PC-9 (cell line): ENCODE results near the gene NHLRC2. TPM values are rescaled to one million over a fixed set of nuclear protein-coding genes. Genes with fewer than 3 reads are reported as not detected.

ENCODE experiments used
- BruUV-seq: library from RNA; stranded (reverse); fragments of 400-500 nt; replicated peaks from 2 replicates; lab custom pipeline; 2021; lab: Mats Ljungman, UMichigan
- CTCF ChIA-PET: fragments of 300-600 bp; sonication (Branson Sonifier 250); formaldehyde crosslinking; loops from one replicate; lab custom pipeline; 2022; ENCODE audit warnings: antibody characterized with exemption; lab: Charles Lee
- POLR2A ChIA-PET: fragments of 300-600 bp; sonication (Branson Sonifier 250); formaldehyde crosslinking; loops from one replicate; lab custom pipeline; 2022; ENCODE audit warnings: antibody characterized with exemption; ENCODE audit not compliant: unreplicated experiment; lab: Charles Lee
- DNase-seq, 2 experiments: peaks; one replicate each; pipeline versions ENCODE4 v3.0.0 to v3.0.0-alpha.2; 2015 to 2022; ENCODE audit warnings: mixed read lengths in 1 of 2
- H2AFZ ChIP-seq: fragments of 200-600 bp; sonication (generic); 2 replicates; pipeline ENCODE4 v1.8.1; 2017; ENCODE audit warnings: antibody characterized with exemption
- H3F3A ChIP-seq: fragments of 200-600 bp; sonication (generic); 2 replicates; pipeline ENCODE4 v1.8.1; 2017; ENCODE audit warnings: antibody characterized with exemption, mild to moderate bottlenecking, low read depth; ENCODE audit not compliant: insufficient read depth
- H3K27ac ChIP-seq: fragments of 200-600 bp; sonication (generic); 2 replicates; pipeline ENCODE4 v1.6.1; 2016; ENCODE audit warnings: mixed run types
- H3K27me3 ChIP-seq: fragments of 200-600 bp; sonication (generic); 2 replicates; pipeline ENCODE4 v1.6.1; 2016; ENCODE audit warnings: low read depth, mixed run types; ENCODE audit not compliant: insufficient read depth
- H3K36me3 ChIP-seq: fragments of 200-600 bp; sonication (generic); 2 replicates; pipeline ENCODE4 v1.6.1; 2016; ENCODE audit warnings: low read depth, mixed run types
- H3K4me1 ChIP-seq: fragments of 200-600 bp; sonication (generic); replicated peaks from 2 replicates; pipeline ENCODE4 v1.6.1; 2016; ENCODE audit warnings: mixed run types; ENCODE audit not compliant: insufficient read depth
- H3K4me2 ChIP-seq: fragments of 200-600 bp; sonication (generic); 2 replicates; pipeline ENCODE4 v1.6.1; 2017; ENCODE audit warnings: mixed run types
- H3K4me3 ChIP-seq: fragments of 200-600 bp; sonication (generic); 2 replicates; pipeline ENCODE4 v1.6.1; 2016; ENCODE audit warnings: mixed run types
- H3K79me2 ChIP-seq: fragments of 200-600 bp; sonication (generic); 2 replicates; pipeline ENCODE4 v1.6.1; 2017; ENCODE audit warnings: low read depth, mixed run types
- H3K9me2 ChIP-seq: fragments of 200-600 bp; sonication (generic); 2 replicates; pipeline ENCODE4 v1.8.1; 2017; ENCODE audit warnings: mild to moderate bottlenecking; ENCODE audit not compliant: insufficient read depth
- H3K9me3 ChIP-seq: fragments of 200-600 bp; sonication (generic); 2 replicates; pipeline ENCODE4 v1.8.1; 2016; ENCODE audit warnings: low read depth; ENCODE audit not compliant: insufficient read depth
- H4K20me1 ChIP-seq: fragments of 200-600 bp; sonication (generic); 2 replicates; pipeline ENCODE4 v1.8.1; 2017; ENCODE audit not compliant: insufficient read depth
- EZH2 ChIP-seq: fragments of 200-600 bp; sonication (generic); IDR thresholded peaks from 2 replicates; pipeline ENCODE4 v1.8.0; 2017; ENCODE audit warnings: antibody characterized with exemption, low read depth
- intact Hi-C: fragments of 100-400 bp; cut with micrococcal nuclease; formaldehyde crosslinking; loops from one replicate; pipeline ENCODE4 v1.10.0; 2022; ENCODE audit not compliant: unreplicated experiment
- total RNA-seq: library from RNA; stranded (reverse); gene quantifications from 2 replicates; pipeline ENCODE4 v1.2.3, GENCODE V29; 2021
- TF ChIP-seq, protein P1 (sequence below): fragments of 200-600 bp; sonication (generic); conservative IDR thresholded peaks from 2 replicates; pipeline ENCODE4 v1.6.1; 2017; ENCODE audit warnings: mixed run types, antibody characterized with exemption, mild to moderate bottlenecking, moderate library complexity

Gene NHLRC2
- total RNA-seq, 1 experiment from 2014 or later = 22.8 TPM

DNA sequence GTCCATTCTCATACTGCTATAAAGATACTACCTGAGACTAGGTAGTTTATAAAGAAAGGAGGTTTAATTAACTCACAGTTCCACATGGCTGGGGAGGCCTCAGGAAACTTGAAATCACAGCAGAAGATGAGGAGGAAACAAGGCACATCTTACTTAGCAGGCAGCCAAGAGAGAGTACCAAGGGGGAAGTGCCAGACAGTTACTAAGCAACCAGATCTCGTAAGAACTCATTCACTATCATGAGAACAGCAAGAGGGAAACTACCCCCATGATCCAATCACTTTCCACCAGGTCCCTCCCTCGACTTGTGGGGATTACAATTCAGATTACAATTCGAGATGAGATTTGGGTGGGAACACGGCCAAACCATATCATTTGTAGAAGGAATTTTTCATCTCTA lies 36.3 kb downstream of the NHLRC2 start:
- POLR2A ChIA-PET = no interaction called here
- CTCF ChIA-PET = no interaction called here
- no TSS peak for BruUV-seq
- Histone ChIP-seq H3K4me2 (no peak overlapping the region), H3K36me3 (no peaks in the 10 kb centered on the region; the same call in 1 of the 2 replicates), H3K9me2 (no peaks in the 10 kb centered on the region), H2AFZ (no peak overlapping the region), H4K20me1 (no peaks in the 10 kb centered on the region; the same call in 1 of the 2 replicates), H3K4me1 (peaks cover 19% of the 10 kb centered on the region), H3K79me2 (no peaks in the 10 kb centered on the region), H3K27me3 (no peaks in the 10 kb centered on the region), H3F3A (no peaks in the 10 kb centered on the region), H3K4me3 (no peak overlapping the region), H3K27ac (no peak overlapping the region), H3K9me3 (no peaks in the 10 kb centered on the region)
- intact Hi-C loops = no loop called here
- DNase-seq = no peak
- TF ChIP-seq EZH2 = no peak
- TF ChIP-seq, protein P1, sequence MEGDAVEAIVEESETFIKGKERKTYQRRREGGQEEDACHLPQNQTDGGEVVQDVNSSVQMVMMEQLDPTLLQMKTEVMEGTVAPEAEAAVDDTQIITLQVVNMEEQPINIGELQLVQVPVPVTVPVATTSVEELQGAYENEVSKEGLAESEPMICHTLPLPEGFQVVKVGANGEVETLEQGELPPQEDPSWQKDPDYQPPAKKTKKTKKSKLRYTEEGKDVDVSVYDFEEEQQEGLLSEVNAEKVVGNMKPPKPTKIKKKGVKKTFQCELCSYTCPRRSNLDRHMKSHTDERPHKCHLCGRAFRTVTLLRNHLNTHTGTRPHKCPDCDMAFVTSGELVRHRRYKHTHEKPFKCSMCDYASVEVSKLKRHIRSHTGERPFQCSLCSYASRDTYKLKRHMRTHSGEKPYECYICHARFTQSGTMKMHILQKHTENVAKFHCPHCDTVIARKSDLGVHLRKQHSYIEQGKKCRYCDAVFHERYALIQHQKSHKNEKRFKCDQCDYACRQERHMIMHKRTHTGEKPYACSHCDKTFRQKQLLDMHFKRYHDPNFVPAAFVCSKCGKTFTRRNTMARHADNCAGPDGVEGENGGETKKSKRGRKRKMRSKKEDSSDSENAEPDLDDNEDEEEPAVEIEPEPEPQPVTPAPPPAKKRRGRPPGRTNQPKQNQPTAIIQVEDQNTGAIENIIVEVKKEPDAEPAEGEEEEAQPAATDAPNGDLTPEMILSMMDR = no peak

DNA sequence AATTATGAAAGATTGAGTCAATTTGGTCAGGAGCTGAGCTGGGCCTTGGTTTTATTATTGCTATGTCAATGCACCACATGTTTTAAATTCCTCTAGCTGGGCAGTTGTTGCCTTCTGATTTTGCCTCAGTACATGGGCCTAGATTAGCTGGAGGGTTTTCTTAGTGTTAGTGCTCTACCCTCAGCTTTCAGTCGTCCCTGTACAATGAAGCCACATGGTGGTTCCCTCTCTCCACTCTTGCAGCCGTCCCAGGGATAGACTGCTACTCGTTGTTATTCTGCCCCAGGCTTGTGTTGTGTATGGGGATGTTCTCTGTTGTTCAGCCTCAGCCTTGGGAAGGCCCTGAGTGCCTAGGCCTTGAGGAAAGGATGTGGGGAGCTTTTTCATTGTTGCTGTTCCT lies 37.0 kb downstream of the NHLRC2 start:
- H3F3A ChIP-seq = no peaks in the 10 kb centered on the region
- no TSS peak for BruUV-seq
- H4K20me1 ChIP-seq = no peaks in the 10 kb centered on the region; the same call in 1 of the 2 replicates
- no peak overlapping the region for H3K4me2 ChIP-seq
- no peak for TF ChIP-seq EZH2
- TF ChIP-seq, protein P1 = no peak
- no peak for DNase-seq
- no peak overlapping the region for H3K4me3 ChIP-seq
- H3K36me3 ChIP-seq = no peaks in the 10 kb centered on the region; the same call in 1 of the 2 replicates
- H3K9me3 ChIP-seq = no peaks in the 10 kb centered on the region
- H3K9me2 ChIP-seq = no peaks in the 10 kb centered on the region
- no peak overlapping the region for H2AFZ ChIP-seq
- no peak overlapping the region for H3K27ac ChIP-seq
- intact Hi-C loops = no loop called here
- H3K4me1 ChIP-seq = peaks cover 19% of the 10 kb centered on the region
- ChIA-PET POLR2A (no interaction called here), CTCF (no interaction called here)
- H3K27me3 ChIP-seq = no peaks in the 10 kb centered on the region
- no peaks in the 10 kb centered on the region for H3K79me2 ChIP-seq

DNA sequence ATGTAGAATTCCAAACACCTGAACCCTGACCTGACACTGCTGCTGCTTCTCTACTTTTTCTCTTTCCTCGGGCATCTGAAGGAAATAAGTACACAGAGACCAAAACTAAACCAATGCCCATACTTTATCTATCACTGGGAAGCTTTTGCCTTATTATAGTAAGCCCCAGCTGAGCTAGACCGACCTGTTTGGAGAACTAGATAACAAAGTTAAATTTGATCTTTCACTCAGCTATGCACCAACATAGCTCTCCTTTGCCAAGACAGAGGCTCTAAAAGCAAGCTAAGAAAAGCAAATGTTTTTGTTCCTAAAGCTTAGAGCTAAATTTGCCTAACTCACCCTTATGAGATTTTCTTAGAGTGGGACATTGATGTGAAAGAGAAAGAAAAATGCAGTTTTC lies 39.1 kb downstream of the NHLRC2 start:
- H3K27me3 ChIP-seq = no peaks in the 10 kb centered on the region
- BruUV-seq = no TSS peak
- no peaks in the 10 kb centered on the region for H3K9me2 ChIP-seq
- H3K4me2 ChIP-seq = 0 out of 2 replicates have a peak overlapping the region, but pooled peaks have one; percentile 2
- H3F3A ChIP-seq = no peaks in the 10 kb centered on the region
- no peak overlapping the region for H3K27ac ChIP-seq
- no peaks in the 10 kb centered on the region for H3K79me2 ChIP-seq
- H3K4me3 ChIP-seq = no peak overlapping the region
- H3K4me1 ChIP-seq = peaks cover 19% of the 10 kb centered on the region
- DNase-seq = peak in 1 of 2 experiments; percentile 43
- no peaks in the 10 kb centered on the region for H3K9me3 ChIP-seq
- H4K20me1 ChIP-seq = no peaks in the 10 kb centered on the region; the same call in 1 of the 2 replicates
- intact Hi-C loops = no loop called here
- no peak overlapping the region for H2AFZ ChIP-seq
- ChIA-PET POLR2A (no interaction called here), CTCF (no interaction called here)
- TF ChIP-seq, protein P1 = no peak
- TF ChIP-seq EZH2 = no peak
- H3K36me3 ChIP-seq = no peaks in the 10 kb centered on the region; the same call in 1 of the 2 replicates
